IPS DF 6.9 (cell line): ENCODE data around the gene FAM184B.

ENCODE experiments used
- DNase-seq: peaks from one replicate; pipeline ENCODE4 v3.0.0-alpha.2; 2013; ENCODE audit warnings: low read depth, low spot score
- H3K27ac ChIP-seq: one replicate; pipeline ENCODE4 v1.5.1; 2013; ENCODE audit warnings: low read length, control low read depth
- H3K27me3 ChIP-seq: 2 replicates; pipeline ENCODE4 v1.6.1; 2013; ENCODE audit warnings: mild to moderate bottlenecking, low read length; ENCODE audit not compliant: control insufficient read depth, insufficient read depth
- H3K36me3 ChIP-seq: 2 replicates; pipeline ENCODE4 v1.6.1; 2013; ENCODE audit warnings: low read length; ENCODE audit not compliant: control insufficient read depth, insufficient read depth
- H3K4me1 ChIP-seq: 2 replicates; pipeline ENCODE4 v1.6.1; 2013; ENCODE audit warnings: low read length; ENCODE audit not compliant: control insufficient read depth, insufficient read depth
- H3K4me3 ChIP-seq: 2 replicates; pipeline ENCODE4 v1.5.1; 2013; ENCODE audit warnings: mild to moderate bottlenecking, low read length
- H3K9me3 ChIP-seq: 2 replicates; pipeline ENCODE4 v1.6.1; 2013; ENCODE audit warnings: low read length, inconsistent platforms; ENCODE audit not compliant: control insufficient read depth, insufficient read depth
- WGBS: extraction: QIAGEN DNeasy Blood & Tissue Kit; methylation state at CpG from one replicate; pipeline ENCODE4 v1.1.7; 2013; ENCODE audit warnings: mixed read lengths, missing lambda C conversion rate; ENCODE audit not compliant: insufficient read length, insufficient coverage; 5-methylcytosine and 5-hydroxymethylcytosine counted together

Gene FAM184B

DNA sequence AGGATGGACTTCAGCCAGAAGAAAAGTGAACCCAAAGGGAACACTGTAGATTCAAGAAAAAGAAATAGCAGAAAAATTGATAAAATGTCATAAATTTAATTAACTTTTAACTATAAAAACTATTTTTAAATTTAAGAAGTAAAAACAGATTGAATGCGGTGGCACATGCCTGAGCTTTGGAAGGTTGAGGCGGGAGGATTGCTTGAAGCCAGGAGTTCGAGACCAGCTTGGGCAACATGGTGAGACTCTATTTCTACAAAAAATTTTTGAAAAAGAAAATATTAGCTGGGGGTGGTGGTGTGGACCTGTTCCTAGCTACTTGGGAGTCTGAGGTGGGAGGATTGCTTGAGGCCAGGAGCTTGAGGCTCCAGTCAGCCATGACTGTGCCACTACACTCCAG is 3.0 kb downstream of the FAM184B start:
- H3K36me3 ChIP-seq, result no peaks in the 10 kb centered on the region
- H3K4me1 ChIP-seq, result peaks cover 3% of the 10 kb centered on the region; the same call in 1 of the 2 replicates
- WGBS, result no CpG with 5 or more reads among the region's 3 CpGs
- no peaks in the 10 kb centered on the region for H3K9me3 ChIP-seq
- no peak overlapping the region for H3K4me3 ChIP-seq
- H3K27ac ChIP-seq, result no peak overlapping the region
- DNase-seq, result no peak
- H3K27me3 ChIP-seq, result peaks cover 28% of the 10 kb centered on the region; the same call in 1 of the 2 replicates

DNA sequence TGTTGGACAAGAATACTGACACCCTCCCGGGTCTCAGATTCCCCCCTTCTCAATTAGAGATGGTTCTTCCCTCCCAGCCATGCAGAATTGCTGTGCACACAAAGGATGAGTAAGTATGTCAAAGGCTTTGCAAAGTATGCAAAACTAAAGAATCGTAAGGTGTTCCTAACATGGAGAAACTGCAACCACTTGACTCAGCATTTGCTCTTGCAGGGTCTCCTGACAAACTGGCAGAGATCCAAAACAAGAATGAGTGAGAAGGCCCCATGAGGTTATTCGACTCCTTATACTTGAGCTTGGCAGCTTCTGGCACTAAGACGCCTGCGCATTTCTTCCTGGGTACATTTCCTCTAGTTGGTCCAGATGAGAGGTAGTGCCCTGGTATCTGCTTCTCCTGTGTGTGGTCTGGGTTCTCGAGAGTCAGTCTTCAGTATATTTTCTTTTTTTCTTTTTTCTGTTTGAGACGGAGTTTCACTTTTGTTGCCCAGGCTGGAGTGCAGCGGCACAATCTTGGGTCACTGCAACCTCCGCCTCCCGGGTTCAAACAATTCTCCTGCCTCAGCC is 8.2 kb downstream of the FAM184B start:
- WGBS, result no CpG with 5 or more reads among the region's 10 CpGs
- no peaks in the 10 kb centered on the region for H3K27me3 ChIP-seq
- no peak overlapping the region for H3K27ac ChIP-seq

DNA sequence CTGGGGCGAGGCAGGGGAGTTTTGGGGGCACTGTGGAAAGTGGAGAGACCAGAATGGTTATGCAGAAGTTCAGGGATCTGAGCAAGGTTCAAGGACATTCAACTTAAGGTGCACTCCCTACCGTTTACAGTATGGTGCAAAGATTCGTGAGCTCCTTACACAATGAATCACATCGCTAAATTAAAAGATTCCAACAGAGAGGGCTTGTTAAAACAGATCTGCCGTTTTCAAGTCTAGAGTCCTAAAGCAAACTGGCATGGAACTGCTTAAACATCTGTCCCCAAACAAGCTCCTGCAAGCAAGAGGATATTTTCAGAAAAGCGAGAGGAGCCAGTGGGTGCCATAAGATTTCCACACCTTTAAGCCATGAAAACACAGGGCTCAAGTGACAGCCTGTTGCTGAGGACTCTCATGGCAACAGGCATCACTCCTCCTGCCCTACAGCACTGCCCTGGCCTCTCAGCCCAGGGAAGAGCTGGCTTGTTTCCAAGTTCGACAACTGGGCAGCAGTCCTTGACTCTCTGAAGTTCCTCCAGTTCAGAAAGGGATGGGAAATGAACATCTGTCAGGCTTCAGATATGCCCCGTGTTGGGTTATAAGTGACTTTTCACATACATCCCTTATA is 10.0 kb downstream of the FAM184B start:
- Histone ChIP-seq H3K4me1 (no peaks in the 10 kb centered on the region), H3K27ac (no peak overlapping the region), H3K4me3 (no peak overlapping the region), H3K9me3 (0 out of 2 replicates have a peak, but pooled peaks cover 2% of the 10 kb centered on the region), H3K27me3 (no peaks in the 10 kb centered on the region), H3K36me3 (no peaks in the 10 kb centered on the region)
- DNase-seq, result no peak
- no CpG with 5 or more reads among the region's 8 CpGs for WGBS

More for the DNA sequence above, 8.2 kb downstream of the FAM184B start:
- no peaks in the 10 kb centered on the region for H3K36me3 ChIP-seq
- H3K4me3 ChIP-seq, result no peak overlapping the region
- no peaks in the 10 kb centered on the region for H3K9me3 ChIP-seq
- H3K4me1 ChIP-seq, result no peaks in the 10 kb centered on the region
- DNase-seq, result no peak

DNA sequence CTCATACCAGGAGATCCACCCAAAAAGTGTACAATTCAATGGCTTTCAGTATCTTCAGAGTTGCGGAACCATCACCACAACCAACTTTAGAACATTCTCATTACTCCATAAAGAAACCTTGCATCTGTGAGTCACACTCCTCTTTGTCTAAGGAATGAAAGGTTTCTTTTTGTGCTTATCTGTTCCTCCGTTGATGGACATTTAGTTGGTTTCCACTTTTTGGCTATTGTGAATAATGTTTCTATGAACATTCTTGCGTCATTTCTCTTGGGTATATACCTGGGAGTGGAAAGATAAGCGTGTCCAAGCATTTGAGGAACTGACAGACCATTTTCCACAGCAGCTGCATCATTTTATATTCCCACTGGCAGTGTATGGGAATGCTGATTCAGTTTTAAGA is 10.6 kb downstream of the FAM184B start:
- H3K9me3 ChIP-seq, result peaks cover 2% of the 10 kb centered on the region
- no peak overlapping the region for H3K4me3 ChIP-seq
- no CpG with 5 or more reads among the region's 4 CpGs for WGBS

DNA sequence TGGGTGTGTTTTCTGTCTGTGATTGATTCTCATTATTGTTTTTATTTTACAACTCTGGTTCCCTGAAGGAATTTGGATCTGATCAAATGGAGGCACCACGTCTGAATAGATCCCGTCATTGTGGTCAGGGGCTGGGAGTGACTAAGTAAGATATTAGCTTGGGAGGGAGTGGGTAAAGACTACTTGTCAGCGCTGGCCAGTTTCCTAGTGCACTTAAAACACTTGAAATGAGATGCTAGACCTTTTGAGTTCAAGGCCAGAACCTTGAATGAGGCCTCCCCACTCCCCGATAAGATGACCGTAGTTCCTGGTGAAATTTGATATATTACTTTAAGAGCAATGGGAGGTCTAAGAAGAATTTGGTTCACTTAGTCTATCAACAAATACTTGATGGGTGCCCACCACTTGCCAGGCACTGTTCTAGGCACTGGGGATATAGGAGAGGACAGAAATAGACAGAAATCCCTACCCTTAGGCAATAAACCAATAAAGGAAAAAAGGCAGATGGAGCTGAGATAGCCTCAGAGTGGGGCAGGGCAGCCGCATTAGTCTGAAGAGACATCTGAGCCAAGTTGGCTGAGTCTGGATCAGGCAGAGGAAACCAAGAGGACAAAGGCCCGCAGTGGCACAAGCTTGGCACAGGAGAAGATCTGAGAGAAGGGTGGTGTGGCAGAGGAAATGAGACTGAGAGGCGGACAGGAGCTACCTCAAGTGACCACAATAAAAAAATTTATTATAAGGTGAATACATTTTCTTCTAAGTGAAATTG is 11.8 kb downstream of the FAM184B start:
- DNase-seq, result no peak
- peaks cover 3% of the 10 kb centered on the region for H3K9me3 ChIP-seq
- H3K27ac ChIP-seq, result no peak overlapping the region
- H3K4me1 ChIP-seq, result no peaks in the 10 kb centered on the region
- no peaks in the 10 kb centered on the region for H3K27me3 ChIP-seq
- WGBS, result no CpG with 5 or more reads among the region's 8 CpGs
- no peaks in the 10 kb centered on the region for H3K36me3 ChIP-seq
- H3K4me3 ChIP-seq, result no peak overlapping the region

More for the DNA sequence above, 10.6 kb downstream of the FAM184B start:
- H3K36me3 ChIP-seq, result no peaks in the 10 kb centered on the region
- no peaks in the 10 kb centered on the region for H3K4me1 ChIP-seq
- no peak for DNase-seq
- no peak overlapping the region for H3K27ac ChIP-seq
- no peaks in the 10 kb centered on the region for H3K27me3 ChIP-seq

DNA sequence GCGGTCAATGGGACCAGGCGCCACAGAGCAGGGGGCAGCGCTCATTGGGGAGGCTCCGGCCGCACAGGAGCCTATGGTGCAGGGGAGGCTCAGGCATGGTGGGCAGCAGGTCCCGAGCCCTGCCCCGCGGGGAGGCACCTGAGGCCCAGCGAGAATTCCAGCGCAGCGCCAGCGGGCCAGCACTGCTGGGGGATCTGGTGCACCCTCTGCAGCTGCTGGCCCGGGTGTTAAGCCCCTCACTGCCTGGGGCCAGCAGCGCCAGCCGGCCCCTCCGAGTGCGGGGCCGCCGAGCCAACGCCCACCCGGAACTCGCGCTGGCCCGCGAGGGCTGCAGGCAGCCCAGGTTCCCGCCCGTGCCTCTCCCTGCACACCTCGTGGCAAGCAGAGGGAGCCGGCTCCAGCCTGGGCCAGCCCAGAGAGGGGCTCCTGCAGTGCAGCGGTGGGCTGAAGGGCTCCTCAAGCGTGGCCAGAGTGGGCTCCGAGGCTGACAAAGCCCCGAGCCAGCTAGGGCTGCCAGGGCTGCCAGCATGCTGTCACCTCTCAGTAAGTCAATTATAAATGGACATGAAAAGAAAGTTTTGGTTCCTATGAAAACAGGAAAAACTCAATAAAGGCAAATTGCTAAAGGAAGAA is 14.5 kb downstream of the FAM184B start:
- Histone ChIP-seq H3K9me3 (peaks cover 3% of the 10 kb centered on the region), H3K36me3 (no peaks in the 10 kb centered on the region), H3K27me3 (no peaks in the 10 kb centered on the region), H3K4me1 (no peaks in the 10 kb centered on the region), H3K27ac (no peak overlapping the region), H3K4me3 (no peak overlapping the region)
- no peak for DNase-seq
- WGBS, result no CpG with 5 or more reads among the region's 33 CpGs

DNA sequence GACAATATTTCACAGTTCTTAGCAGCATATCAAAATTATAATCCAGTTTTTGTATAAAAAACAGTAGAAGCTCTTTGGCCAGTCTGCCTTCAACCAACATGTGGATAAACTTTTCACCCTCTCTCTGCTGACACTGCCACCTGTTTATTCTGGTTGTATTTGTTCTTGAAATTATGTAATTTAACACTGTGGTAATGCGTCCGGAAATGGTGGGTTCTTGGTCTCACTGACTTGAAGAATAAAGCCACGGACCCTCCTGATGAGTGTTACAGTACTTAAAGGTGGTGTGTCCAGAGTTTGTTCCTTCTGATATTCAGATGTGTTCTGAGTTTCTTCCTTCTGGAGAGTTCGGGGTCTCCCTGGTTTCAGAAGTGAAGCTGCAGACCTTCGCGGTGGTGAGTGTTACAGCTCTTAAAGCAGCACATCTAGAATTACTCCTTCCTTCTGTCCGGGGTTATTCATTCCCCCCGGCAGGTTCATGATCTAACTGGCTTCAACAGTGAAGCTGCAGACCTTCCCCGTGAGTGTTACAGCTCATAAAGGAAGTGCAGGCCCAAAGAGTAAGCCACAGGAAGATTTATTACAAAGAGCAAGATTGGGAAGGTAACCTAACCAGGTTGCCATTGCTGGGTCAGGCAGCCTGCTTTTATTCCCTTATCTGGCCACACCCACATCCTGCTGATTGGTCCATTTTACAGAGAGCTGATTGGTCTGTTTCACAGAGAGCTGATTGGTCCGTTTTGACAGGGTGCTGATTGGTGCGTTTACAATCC is 15.7 kb downstream of the FAM184B start:
- H3K36me3 ChIP-seq, result no peaks in the 10 kb centered on the region
- H3K27me3 ChIP-seq, result no peaks in the 10 kb centered on the region
- 0 out of 2 replicates have a peak, but pooled peaks cover 1% of the 10 kb centered on the region for H3K4me1 ChIP-seq
- H3K9me3 ChIP-seq, result peaks cover 3% of the 10 kb centered on the region
- H3K4me3 ChIP-seq, result no peak overlapping the region
- H3K27ac ChIP-seq, result no peak overlapping the region
- DNase-seq, result no peak
- WGBS, result no CpG with 5 or more reads among the region's 11 CpGs

GRCh38 chr4:17763931-17764330 is 17.5 kb downstream of the FAM184B start:
- no CpG with 5 or more reads among the region's 5 CpGs for WGBS
- no peaks in the 10 kb centered on the region for H3K27me3 ChIP-seq
- no peak for DNase-seq

DNA sequence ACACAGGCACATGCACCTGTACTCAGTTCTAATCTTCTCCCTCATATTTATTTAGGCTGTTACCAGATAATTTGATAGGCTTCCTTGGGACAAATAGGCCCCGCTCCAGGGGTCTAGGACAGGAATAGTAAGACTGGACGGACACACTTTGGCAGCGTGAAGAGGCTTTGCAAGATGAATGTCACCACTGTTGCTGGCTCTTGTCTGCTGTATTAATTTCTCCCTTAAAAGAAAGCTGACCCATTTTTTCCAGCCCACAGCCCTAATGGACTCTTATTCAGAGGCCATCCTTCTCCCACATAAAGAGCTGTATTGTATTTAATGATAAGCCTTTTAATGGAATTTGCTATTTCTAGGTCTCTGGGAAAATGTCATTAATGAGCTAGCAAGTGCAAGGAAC is 18.0 kb downstream of the FAM184B start:
- no peaks in the 10 kb centered on the region for H3K27me3 ChIP-seq
- no peaks in the 10 kb centered on the region for H3K36me3 ChIP-seq
- WGBS, result no CpG with 5 or more reads among the region's 3 CpGs
- no peak for DNase-seq
- no peak overlapping the region for H3K4me3 ChIP-seq
- peaks cover 3% of the 10 kb centered on the region for H3K9me3 ChIP-seq
- no peak overlapping the region for H3K27ac ChIP-seq
- 0 out of 2 replicates have a peak, but pooled peaks cover 1% of the 10 kb centered on the region for H3K4me1 ChIP-seq

More at GRCh38 chr4:17763931-17764330, 17.5 kb downstream of the FAM184B start:
- H3K36me3 ChIP-seq, result no peaks in the 10 kb centered on the region
- no peak overlapping the region for H3K4me3 ChIP-seq
- 0 out of 2 replicates have a peak, but pooled peaks cover 1% of the 10 kb centered on the region for H3K4me1 ChIP-seq
- H3K9me3 ChIP-seq, result peaks cover 3% of the 10 kb centered on the region
- no peak overlapping the region for H3K27ac ChIP-seq

DNA sequence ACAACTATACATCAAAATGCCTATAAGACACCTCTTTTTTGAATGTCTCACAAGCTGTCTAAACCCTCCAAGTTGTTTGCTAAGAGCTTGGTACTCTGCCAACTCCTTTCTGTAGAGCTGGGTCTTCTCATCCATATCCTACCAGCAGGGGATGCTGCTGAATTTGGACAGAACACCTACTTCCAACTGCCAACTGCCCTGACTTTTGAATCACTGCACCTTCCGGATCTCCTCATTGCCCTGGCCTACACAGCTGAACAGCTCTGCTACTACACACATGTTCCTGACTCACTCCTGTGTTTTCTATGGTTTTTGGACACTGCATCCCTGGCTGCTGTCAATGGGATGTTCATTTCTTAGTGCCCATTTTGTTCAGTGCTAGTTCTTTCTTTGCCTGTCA is 18.7 kb downstream of the FAM184B start:
- H3K4me1 ChIP-seq, result 0 out of 2 replicates have a peak, but pooled peaks cover 1% of the 10 kb centered on the region
- no CpG with 5 or more reads among the region's 1 CpG for WGBS
- no peak overlapping the region for H3K4me3 ChIP-seq
- H3K27ac ChIP-seq, result no peak overlapping the region
- H3K9me3 ChIP-seq, result peaks cover 3% of the 10 kb centered on the region
- no peak for DNase-seq
- H3K36me3 ChIP-seq, result no peaks in the 10 kb centered on the region
- H3K27me3 ChIP-seq, result no peaks in the 10 kb centered on the region
